GM18873 (cell line): ENCODE data around the gene SEZ6L2.

ENCODE experiments used
- ATAC-seq: cut with Tn5 transposase; IDR thresholded peaks from one replicate; pipeline ENCODE4 v1.9.1; 2021; ENCODE audit warnings: mild to moderate bottlenecking, moderate library complexity, moderate number of reproducible peaks; ENCODE audit not compliant: unreplicated experiment, low FRiP score

The SEZ6L2 gene

DNA sequence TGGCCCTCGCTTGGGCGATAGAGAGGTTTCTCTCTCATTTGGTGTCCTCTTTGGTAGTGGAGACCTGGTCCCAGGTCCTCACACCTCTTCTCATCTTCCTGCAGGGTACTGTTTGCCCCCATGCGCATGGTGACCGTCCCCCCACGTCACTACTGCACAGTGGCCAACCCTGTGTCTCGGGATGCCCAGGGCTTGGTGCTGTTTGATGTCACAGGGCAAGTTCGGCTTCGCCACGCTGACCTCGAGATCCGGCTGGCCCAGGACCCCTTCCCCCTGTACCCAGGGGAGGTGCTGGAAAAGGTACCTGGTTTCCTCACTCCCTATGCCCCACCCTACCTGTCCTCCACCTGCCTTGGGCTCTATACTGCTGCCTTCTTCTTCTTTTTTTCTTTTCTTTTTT is 68.6 kb downstream of the SEZ6L2 start:
- ATAC-seq, result no peak

DNA sequence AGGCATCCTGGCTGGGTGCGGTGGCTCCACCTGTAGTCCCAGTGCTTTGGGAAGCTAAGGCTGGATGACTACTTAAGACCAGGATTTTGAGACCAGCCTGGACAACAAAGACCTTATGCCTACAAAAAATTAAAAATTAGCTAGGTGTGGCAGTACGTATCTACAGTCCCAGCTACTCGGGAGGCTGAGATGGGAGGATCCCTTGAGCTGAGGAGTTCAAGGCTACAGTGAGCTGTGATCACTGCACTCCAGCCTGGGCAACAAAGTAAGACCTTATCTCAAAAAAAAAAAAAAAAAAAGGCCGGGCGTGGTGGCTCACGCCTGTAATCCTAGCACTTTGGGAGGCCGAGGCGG is 73.0 kb downstream of the SEZ6L2 start:
- no peak for ATAC-seq

DNA sequence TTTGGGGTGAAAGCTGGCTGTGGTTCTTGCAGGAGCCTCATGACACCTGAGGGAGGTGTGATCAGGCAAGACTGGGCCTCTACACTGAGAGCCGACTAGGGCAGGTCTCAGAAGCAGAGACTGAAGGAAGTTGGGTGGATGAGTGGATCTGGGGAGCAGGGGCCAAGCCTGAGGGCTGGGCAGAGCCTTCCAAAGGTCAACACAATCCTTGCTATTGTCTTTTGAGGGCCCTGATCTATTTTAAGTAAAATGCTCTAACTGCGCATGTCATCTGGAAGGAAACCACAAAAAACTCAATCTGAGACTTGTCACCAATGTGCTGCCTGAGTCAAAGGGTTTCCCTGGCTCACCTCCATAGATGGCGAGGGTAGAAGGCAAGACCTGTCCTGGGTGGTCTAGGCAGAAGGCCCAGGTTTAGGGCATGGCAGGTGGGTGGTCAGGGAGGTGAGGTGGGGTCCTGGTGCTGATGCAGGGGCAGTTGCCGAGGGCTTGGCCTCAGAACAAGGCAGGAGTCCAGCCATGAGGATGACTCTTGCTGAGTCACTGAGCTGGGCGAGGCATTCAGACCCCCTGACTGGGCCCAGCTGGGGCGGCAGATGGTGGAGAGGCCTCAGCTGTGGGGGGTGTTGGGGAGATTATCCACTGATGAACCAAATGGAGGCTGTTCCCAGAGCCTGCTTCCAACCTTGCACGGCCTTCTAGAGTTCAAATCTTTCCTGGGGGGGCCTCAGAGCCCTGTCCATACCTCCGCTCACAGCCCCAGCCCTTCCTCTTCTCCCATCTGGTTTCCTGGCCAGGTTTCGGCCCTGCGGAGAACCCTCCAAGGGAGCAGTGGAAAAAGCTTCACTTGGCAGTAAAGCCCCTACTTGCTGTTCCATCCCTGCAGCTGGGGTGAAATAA is 74.0 kb downstream of the SEZ6L2 start:
- ATAC-seq, result no peak

DNA sequence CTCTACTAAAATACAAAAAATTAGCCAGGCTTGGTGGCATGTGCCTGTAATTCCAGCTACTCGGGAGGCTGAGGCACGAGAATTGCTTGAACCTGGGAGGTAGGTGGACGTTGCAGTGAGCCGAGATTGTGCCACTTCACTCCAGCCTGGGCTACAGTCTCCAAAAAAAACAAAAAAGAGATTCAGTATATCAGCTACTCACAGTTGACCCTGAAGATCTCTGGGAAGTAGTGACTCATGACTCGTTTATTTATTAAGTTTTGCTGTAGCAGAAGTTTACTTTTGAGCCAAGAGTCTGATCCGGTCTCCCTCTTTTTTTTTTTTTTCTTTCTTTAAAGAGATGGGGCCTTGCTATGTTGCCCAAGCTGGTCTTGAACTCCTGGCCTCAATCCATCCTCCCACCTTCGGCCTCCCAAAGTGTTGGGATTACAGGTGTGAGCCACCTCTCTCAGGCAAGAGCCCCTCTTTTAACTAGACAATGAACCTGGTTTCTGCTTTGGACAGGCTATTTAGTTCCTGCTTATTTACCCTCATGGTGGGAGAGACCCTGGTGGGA is 74.7 kb downstream of the SEZ6L2 start:
- ATAC-seq, result no peak

DNA sequence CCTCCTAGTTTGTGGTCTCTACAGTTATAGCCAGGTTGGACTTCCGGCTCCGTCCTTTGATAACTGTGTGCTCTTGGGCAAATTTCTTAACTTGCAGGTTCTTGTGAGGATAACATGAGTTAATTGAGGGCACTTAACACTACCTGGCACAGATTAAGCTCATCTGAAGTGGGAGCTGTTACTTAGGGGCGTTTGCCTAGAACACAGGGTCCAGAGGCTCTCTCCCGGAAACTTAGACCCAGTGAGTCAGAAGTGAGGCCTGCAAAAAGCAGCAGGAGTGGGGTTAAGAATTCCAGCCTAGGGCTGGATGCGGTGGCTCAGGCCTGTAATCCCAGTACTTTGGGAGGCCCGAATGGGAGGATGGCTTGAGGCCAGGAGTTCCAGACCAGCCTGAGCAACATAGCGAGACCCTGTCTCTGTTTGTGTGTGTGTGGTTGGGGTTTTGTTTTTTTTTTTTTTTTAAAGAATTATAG is 77.7 kb downstream of the SEZ6L2 start:
- no peak for ATAC-seq
